ENCODE results near the gene ATMIN. TPM values are rescaled to one million over a fixed set of nuclear protein-coding genes. Genes with fewer than 3 reads are reported as not detected.
A peak's percentile ranks its signal among the peaks of the same experiment; 100 is the strongest.

The ATMIN gene
- total and polyA plus RNA-seq, 2 of the 13 experiments (the other 11 are each of a cell fraction or from before 2014, with no cell fraction given), result 34.6 to 60.4 TPM

DNA sequence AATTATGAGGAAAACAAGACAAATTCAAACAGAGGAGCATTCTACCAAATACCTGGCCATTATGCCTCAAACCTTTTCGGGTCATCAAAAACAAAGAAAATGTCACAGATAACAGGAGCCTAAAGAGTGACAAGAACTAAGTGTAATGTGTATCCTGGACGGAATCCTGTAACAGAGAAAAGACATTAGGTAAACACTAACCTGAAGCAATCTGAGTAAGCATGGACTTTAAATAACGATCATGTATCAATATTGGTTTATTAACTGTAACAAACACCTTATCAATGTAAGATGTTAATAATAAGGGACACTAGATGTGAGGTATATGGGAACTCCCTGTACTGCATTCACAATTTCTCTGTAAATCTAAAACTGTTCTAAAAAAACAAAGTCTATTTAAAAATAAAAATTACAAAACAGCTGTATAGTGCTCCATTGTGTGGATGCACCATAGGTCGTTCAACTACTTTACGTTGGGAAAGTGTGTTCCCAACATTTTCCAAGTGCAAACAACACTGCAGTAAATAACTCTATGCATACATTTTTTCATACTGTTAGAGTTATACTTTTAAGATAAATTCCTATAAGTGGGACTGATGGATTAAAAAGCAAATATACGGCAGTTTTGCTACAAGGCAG is 43.7 kb upstream of the ATMIN start (continued):
- TF ChIP-seq ZNF251 (CRISPR knock-in tag; IDR thresholded peaks at IDR 0.05) (no peak), FOXK2 (IDR thresholded peaks at IDR 0.05) (0 out of 2 replicates have a peak, but pooled peaks have one; percentile 58), TARDBP (CRISPR knock-in tag; IDR thresholded peaks at IDR 0.05) (peak; percentile 38; the same call in 1 of the 2 replicates), HNRNPH1 (optimal IDR thresholded peaks at IDR 0.05; ENCODE audit: low read depth, low read length) (no peak), FOXP4 (CRISPR knock-in tag; IDR thresholded peaks at IDR 0.05) (peak; percentile 79), HNF4A (CRISPR knock-in tag; IDR thresholded peaks at IDR 0.05) (peak; percentile 78), HOMEZ (CRISPR knock-in tag; IDR thresholded peaks at IDR 0.05; ENCODE audit: low read depth) (peak; percentile 44; the same call in 1 of the 2 replicates), ZNF83 (CRISPR knock-in tag; IDR thresholded peaks at IDR 0.05; ENCODE audit: borderline replicate concordance) (no peak), CEBPG (CRISPR knock-in tag; IDR thresholded peaks at IDR 0.05) (peak; percentile 81), MXI1 (IDR thresholded peaks at IDR 0.05; ENCODE audit: borderline replicate concordance, low read depth, low read length) (peak; percentile 13; the same call in 1 of the 3 replicates), SIX1 (CRISPR knock-in tag; IDR thresholded peaks at IDR 0.05; ENCODE audit: borderline replicate concordance) (peak; percentile 63; the same call in 1 of the 2 replicates), ARID3A (IDR thresholded peaks at IDR 0.05; ENCODE audit: low read depth, low read length) (peak; percentile 98), GATAD2A (CRISPR knock-in tag; IDR thresholded peaks at IDR 0.05) (peak; percentile 91), TAF15 (IDR thresholded peaks at IDR 0.05; ENCODE audit: low read depth, low read length, poor library complexity, severe bottlenecking) (no peak), PAWR (CRISPR knock-in tag; IDR thresholded peaks at IDR 0.05; ENCODE audit: borderline replicate concordance) (no peak), NR2F6 (IDR thresholded peaks at IDR 0.05) (peak; percentile 42; the same call in 1 of the 2 replicates), NR2F6 (CRISPR knock-in tag; IDR thresholded peaks at IDR 0.05) (peak; percentile 16; the same call in 1 of the 2 replicates), SATB2 (CRISPR knock-in tag; IDR thresholded peaks at IDR 0.05) (peak; percentile 92)
- TF ChIP-seq, protein P1, sequence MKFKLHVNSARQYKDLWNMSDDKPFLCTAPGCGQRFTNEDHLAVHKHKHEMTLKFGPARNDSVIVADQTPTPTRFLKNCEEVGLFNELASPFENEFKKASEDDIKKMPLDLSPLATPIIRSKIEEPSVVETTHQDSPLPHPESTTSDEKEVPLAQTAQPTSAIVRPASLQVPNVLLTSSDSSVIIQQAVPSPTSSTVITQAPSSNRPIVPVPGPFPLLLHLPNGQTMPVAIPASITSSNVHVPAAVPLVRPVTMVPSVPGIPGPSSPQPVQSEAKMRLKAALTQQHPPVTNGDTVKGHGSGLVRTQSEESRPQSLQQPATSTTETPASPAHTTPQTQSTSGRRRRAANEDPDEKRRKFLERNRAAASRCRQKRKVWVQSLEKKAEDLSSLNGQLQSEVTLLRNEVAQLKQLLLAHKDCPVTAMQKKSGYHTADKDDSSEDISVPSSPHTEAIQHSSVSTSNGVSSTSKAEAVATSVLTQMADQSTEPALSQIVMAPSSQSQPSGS (CRISPR knock-in tag; IDR thresholded peaks at IDR 0.05), result no peak
